Left ventricle myocardium inferior (tissue), 1 donor: ENCODE results near the gene SIN3A. TPM values are rescaled to one million over a fixed set of nuclear protein-coding genes. Genes with fewer than 3 reads are reported as not detected.

ENCODE experiments used
- DNase-seq: peaks from one replicate; pipeline ENCODE4 v3.0.0-alpha.2; 2020
- H3K27ac ChIP-seq: fragments of 200-600 bp; replicated peaks from 2 replicates; pipeline ENCODE4 v1.8.0; 2021
- H3K27me3 ChIP-seq: fragments of 200-600 bp; 2 replicates; pipeline ENCODE4 v1.8.0; 2021; ENCODE audit warnings: low read depth
- H3K36me3 ChIP-seq: fragments of 200-600 bp; 2 replicates; pipeline ENCODE4 v1.8.0; 2021
- H3K4me1 ChIP-seq: fragments of 200-600 bp; 2 replicates; pipeline ENCODE4 v1.8.0; 2021
- H3K4me3 ChIP-seq: fragments of 200-600 bp; 2 replicates; pipeline ENCODE4 v1.8.0; 2021; ENCODE audit warnings: mild to moderate bottlenecking, moderate library complexity
- H3K9me3 ChIP-seq: fragments of 200-600 bp; replicated peaks from 2 replicates; pipeline ENCODE4 v1.8.0; 2021
- intact Hi-C: fragments of 100-400 bp; cut with micrococcal nuclease; formaldehyde crosslinking; loops from one replicate; pipeline ENCODE4 v1.11.0; 2022
- microRNA-seq: library from miRNA; unstranded; fragments of <30 nt; microRNA quantifications from one replicate; pipeline ENCODE4 v1.2.0, GENCODE V29; 2020
- total RNA-seq: library from RNA; stranded (reverse); fragmentation: NEBNext Ultra II Directional; extraction: Animal tissue kit (Norgen Biotek cat#: 25700); gene quantifications from one replicate; pipeline ENCODE4 v1.2.1, GENCODE V29; 2021
- TF ChIP-seq, protein P1 (sequence below): fragments of 200-600 bp; IDR thresholded peaks from 2 replicates; pipeline ENCODE4 v1.8.0; 2021; ENCODE audit warnings: antibody characterized with exemption, mild to moderate bottlenecking, borderline replicate concordance
- donor health status: DM: no; HTN: yes; CAD: no; lungs with severe emphysema.

Gene SIN3A
- total RNA-seq, 1 donor from 2014 or later: 28.0 TPM

DNA sequence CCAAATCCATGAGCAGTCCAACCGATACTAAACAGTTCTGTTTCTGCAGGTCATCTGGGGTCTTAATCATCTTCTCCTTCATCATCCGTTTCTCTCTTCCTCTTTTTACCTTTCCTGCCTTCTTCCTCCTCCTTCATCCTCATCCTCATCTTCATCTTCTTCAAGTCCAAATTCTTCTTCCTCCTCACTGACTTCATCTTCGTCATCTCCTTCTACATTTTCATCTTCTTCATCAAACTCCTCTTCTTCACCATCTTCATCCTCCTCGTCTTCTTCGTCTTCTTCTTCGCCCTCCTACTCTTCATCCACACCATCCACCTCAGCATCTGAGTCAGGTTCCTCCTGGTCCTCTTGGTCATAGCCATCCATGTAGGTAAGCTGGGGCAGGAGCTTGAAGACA lies 129.8 kb downstream of the SIN3A start:
- Histone ChIP-seq H3K36me3 (no peaks in the 10 kb centered on the region), H3K9me3 (no peaks in the 10 kb centered on the region), H3K4me1 (no peaks in the 10 kb centered on the region), H3K27me3 (no peaks in the 10 kb centered on the region), H3K4me3 (no peak overlapping the region), H3K27ac (no peak overlapping the region)
- DNase-seq: no peak
- intact Hi-C loops: no loop called here
- TF ChIP-seq, protein P1, sequence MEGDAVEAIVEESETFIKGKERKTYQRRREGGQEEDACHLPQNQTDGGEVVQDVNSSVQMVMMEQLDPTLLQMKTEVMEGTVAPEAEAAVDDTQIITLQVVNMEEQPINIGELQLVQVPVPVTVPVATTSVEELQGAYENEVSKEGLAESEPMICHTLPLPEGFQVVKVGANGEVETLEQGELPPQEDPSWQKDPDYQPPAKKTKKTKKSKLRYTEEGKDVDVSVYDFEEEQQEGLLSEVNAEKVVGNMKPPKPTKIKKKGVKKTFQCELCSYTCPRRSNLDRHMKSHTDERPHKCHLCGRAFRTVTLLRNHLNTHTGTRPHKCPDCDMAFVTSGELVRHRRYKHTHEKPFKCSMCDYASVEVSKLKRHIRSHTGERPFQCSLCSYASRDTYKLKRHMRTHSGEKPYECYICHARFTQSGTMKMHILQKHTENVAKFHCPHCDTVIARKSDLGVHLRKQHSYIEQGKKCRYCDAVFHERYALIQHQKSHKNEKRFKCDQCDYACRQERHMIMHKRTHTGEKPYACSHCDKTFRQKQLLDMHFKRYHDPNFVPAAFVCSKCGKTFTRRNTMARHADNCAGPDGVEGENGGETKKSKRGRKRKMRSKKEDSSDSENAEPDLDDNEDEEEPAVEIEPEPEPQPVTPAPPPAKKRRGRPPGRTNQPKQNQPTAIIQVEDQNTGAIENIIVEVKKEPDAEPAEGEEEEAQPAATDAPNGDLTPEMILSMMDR: no peak

Small RNAs within 50 kb of the gene (microRNA-seq; reads per million reads assigned to microRNA genes)
- gene MIR631: not detected

Other genes with a start within 250 kb of the SIN3A start
- 15.0 TPM for gene C15orf39, start 249.8 kb downstream of the SIN3A start, total RNA-seq
- not detected for gene GOLGA6C, start 193.4 kb downstream of the SIN3A start, total RNA-seq
- gene GOLGA6D, start 168.9 kb downstream of the SIN3A start, total RNA-seq: not detected
- gene COMMD4, start 115.6 kb downstream of the SIN3A start, total RNA-seq: 36.4 TPM
- 8.2 TPM for gene NEIL1, start 104.7 kb downstream of the SIN3A start, total RNA-seq
- gene MAN2C1, start 83.1 kb downstream of the SIN3A start, total RNA-seq: 114 TPM
- gene PTPN9, start 127.6 kb upstream of the SIN3A start, total RNA-seq: 7.1 TPM
- gene SNUPN, start 174.0 kb upstream of the SIN3A start, total RNA-seq: 19.5 TPM
- 49.1 TPM for gene IMP3, start 188.5 kb upstream of the SIN3A start, total RNA-seq
- 11.4 TPM for gene SNX33, start 196.2 kb upstream of the SIN3A start, total RNA-seq